GM18517 (cell line): ENCODE measurements around the gene FGL2.
"Not testable (repeated sequence)": the region's sequence is repeated elsewhere in the genome, so short reads cannot be mapped to it uniquely, and the experiment has no call there.

Source experiments
- ATAC-seq: cut with Tn5 transposase; IDR thresholded peaks from one replicate; pipeline ENCODE4 v1.9.1; 2021; ENCODE audit warnings: mild to moderate bottlenecking, moderate library complexity; ENCODE audit not compliant: unreplicated experiment

Gene FGL2, protein sequence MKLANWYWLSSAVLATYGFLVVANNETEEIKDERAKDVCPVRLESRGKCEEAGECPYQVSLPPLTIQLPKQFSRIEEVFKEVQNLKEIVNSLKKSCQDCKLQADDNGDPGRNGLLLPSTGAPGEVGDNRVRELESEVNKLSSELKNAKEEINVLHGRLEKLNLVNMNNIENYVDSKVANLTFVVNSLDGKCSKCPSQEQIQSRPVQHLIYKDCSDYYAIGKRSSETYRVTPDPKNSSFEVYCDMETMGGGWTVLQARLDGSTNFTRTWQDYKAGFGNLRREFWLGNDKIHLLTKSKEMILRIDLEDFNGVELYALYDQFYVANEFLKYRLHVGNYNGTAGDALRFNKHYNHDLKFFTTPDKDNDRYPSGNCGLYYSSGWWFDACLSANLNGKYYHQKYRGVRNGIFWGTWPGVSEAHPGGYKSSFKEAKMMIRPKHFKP

DNA sequence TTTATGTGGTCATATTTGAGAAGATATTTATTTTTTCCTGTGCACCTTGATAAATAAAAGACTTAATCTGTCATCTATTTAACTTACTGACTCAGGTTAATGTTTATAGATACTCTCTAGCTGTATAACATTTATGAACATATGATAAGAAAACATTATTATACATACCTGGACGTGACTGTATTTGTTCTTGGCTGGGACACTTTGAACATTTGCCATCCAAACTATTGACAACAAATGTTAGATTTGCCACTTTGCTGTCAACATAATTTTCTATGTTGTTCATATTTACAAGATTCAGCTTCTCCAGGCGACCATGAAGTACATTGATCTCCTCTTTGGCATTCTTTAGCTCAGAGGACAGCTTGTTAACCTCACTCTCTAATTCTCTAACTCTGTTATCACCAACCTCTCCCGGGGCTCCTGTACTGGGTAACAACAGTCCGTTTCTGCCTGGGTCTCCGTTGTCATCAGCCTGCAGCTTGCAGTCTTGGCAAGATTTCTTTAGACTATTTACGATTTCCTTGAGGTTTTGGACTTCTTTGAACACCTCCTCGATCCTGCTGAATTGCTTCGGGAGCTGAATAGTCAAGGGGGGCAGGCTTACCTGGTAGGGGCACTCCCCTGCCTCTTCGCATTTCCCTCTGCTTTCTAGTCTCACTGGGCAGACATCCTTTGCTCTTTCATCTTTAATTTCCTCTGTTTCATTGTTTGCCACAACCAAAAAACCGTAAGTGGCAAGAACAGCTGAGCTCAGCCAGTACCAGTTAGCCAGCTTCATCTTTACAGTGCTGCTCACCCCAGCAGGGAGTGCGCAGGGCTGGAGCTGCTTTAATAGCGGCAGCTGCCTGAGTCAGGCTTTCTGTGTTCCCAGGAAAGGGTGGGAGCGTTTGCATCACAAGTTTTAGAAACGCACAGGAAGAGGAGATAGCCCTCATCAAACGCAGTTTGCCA lies at the start of gene FGL2:
FGL2 (minus strand) TSS at position 807 of the 954 bp plus-strand sequence; CDS start at position 781, 26 bp downstream.
- ATAC-seq = no peak

DNA sequence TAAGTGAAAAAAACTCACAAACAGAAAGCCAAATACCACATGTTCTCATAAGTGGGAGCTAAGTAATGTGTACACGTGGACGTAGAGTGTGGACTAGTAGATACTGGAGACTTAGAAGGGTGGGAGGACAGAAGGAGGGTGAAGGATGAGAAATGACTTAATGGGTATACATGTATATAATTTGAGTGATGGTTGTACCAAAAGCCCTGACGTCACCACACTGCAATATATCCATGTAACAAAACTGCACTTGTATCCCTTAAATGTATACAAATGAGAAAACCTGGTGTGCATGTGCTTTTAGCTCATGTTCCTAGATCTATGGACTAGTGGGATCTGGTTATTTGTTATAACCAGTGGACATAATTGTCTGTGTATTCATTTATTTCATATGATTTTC lies 48.5 kb upstream of the FGL2 start:
- no peak for ATAC-seq

DNA sequence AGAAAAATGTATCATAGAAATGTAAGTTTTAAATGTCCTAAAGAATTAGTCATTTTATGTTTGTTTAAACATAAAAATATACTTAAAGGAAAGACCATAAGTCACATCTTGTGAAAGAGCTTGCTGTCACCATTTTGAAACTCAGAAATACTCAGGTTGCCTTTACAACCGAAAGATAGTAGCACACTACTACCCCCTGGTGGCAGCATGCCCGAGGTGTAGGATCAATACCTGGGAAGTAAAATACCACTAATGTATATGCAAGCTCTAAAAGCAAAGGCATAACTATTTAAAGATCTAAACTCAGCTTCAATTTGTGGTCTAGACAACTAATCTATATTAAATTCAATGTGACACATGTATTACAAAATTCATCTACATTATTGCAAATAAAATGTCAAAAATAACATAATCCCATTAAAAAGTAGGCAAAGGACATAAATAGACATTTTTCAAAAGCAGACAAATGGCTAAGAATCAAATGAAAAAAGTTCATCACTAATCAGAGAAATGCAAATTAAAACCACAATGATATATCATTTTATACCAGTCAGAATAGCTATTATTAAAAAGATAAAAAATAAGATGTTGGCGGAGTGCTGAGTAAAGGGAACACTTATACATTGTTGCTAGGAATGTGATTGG lies 47.7 kb upstream of the FGL2 start:
- ATAC-seq = peak; percentile 92

DNA sequence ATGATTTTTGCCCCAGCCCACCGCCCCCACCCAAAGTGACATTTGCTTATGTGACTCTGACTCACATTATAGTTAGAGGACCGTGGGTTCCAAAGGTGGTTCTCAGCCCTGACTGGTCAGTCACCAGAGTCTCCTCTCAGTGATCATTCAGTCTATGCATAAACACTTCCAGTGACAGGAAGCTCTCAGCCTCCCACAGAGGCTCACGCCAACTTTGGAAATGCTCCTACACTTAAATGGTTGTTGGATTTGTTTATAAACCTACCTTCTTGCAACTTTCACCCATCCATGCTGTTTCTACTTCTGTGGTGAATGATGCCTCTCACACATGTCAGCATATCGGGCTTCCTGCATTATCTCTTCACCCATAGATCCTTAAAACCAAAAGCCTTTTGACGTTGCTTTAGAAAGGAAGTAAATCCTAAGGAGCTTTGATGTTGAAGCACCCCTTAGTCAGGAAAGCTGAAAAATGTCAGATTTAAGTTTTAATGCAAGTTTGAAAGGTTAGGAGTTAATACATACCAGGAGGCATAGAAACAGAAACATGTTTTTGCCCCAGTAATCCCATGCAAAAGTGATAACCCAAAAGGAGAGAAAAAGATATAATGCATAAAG lies 46.5 kb upstream of the FGL2 start:
- no peak for ATAC-seq

DNA sequence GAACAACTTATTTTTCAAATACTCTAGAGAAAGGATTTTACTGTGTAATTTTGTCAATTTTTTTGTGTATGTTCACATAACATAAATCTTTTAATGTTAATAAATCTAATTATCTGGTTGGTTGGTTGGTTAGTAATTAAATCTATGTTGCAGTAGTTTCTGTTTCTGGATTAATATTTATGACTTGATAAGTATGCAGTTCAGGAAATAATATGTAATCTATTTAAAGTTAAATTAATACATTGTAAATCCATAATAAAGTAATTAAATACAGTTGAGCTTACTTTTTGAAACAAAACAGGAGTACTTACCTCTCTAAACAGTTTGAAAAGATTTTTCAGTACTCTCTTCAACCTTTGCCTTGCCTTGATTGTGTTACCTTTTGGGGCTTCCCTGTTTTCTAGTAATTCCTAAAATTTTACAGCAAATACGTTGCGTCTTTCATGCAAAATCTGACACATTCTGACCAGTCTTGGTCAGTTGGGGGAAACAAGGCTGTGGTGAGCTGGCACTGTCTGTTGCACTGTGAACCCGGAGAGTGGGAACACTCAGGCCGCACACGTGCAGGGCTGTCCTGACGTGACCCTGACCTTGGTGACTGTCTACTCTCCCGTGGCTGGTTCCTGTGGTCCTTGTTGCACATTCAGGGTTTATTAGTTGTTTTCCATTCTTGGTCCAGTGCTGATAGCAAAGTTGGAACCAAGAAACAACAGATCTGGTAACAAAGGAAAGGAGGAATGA lies 45.6 kb upstream of the FGL2 start:
- ATAC-seq = no peak

DNA sequence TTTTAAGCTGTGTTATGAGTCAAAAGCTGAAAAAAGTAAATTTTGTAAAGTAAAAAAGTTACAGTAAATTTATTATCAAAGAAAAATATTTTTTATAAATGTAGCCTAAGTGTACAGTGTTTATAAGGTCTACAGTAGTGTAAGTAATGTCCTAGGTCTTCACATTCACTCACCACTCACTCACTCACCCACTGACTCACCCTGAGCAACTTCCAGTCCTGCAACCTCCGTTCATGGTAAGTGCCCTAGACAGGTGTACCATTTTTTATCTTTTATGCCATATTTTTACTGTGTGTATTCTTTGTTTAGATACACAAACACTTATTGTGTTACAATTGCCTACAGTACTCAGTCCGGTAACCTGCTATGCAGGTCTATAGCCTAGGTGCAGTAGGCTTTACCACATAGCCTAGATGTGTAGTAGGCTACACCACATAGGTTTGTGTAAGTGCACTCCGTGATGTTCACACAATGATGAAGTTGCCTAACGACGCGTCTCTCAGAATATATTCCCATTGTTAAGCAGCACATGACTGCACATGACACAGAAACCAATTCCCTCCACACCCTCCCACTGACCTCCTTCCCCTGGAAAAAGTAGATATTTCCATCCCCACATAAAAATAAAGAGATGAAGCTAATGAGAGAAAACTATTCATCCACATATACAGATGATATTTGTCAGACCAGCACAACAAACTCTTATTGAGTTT lies 44.8 kb upstream of the FGL2 start:
- ATAC-seq = no peak

DNA sequence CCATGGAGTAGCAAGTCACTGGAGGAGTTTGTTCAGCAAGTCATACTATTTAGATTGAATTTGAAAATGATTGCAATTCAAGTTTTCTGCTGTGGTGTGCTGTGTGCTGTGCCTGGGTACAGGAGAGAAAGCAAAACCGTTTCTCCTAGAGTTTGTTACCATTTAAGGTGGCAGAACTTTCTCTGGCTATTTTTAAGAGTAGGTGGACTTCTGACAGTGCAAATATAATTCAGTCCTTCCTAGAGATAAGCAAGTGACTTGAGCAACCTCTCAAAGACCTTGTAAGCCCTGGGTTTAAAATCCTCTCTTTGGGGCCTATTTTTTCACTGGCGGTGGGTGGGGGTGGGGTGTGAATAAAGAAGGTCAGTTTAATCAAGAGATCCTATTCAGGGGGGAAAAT lies 42.9 kb upstream of the FGL2 start:
- no peak for ATAC-seq

DNA sequence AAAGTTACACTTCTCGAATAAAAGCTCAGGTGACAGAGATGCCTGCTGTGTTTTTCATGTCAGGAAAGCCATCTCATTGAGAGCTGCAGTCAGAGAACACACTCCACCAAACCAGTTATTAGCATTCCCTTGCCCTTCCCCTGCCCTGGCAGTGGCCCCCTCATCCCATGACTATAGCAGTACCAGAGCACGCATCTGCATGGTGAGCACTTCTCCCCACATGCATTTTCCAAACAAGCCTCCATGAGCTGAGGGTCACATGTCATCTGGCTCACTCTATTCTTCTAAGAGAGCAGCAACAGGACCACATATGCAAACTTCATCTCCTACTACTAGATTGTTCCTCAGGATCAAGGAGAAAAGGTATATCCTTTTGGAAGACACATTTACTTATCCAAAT lies 42.4 kb upstream of the FGL2 start:
- ATAC-seq = no peak

DNA sequence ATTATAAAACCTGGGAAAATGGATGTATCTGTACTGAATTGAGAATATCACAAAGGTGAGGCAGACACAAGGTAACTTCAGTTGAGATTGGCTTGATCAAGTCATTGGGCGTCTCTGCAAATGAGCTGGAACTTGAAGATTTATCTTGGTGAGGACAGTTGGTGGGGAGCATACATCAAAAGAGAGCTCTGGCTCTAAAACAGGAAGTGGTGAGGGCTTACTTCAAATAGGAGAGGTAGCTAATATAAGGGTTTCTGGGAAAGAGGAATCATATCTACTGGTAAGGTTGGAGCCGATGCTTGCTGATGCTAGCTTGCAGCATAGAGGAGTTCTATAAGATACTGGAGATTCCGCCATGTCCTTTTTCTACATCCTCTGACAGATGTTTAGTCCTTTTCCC lies 39.9 kb upstream of the FGL2 start:
- no peak for ATAC-seq

DNA sequence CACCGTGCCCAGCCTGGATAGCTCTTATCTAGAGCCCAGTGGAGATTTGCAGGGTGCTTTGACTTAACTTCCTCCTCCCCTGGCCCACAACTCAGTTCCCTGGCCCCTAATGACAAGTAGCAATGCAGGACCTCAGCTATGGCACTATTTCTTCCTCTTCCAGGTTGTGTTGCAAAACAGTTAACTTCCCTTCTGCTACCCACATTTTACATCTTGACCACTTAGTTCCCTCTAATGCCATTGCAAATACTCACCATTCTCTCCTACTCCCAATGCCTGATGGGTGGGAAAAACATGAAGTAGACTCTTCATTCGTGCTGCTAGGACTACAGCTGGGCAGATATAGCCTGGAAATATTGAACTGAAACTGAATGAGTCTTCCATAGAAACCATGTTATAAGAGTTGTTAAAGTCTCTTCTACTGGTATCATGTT lies 39.1 kb upstream of the FGL2 start:
- no peak for ATAC-seq

DNA sequence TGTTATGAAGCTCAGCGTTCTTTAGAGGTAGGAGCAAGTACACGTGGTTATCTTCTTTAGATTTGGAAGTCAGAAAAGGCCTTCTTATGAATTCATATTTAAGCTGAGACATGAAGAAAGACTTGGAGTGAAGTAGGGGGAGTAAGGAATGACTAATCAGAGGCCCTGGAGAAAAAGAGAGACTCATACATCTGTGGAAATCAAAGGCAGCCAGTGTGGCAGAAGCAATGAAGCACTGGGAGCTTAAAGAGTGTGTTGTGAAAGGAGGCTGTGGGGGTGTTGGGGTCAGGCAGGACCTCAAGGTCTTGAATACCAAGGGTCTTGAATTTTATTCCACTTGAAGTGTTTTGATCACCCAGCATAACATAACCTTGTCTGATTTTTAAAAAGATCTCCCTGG lies 35.7 kb upstream of the FGL2 start:
- no peak for ATAC-seq

DNA sequence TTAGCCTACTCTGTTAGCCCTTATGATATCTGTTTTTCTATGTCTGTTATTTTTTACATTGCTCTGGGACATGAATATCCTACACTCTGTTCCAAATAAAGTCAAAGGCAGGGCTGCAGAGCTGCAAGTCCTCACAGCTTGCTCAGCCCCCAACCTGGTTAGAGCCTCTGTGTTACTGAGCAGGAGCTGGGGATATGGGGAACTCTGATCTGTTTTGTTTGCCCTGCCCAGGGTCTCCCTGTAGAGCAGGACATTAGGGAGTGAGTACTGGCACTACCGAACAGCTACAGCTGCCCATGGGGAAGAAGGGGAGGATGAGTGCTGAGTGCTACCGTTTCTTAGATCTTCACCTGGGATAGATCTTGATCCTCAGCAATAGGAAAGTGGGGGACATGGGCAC lies 32.8 kb upstream of the FGL2 start:
- no peak for ATAC-seq

DNA sequence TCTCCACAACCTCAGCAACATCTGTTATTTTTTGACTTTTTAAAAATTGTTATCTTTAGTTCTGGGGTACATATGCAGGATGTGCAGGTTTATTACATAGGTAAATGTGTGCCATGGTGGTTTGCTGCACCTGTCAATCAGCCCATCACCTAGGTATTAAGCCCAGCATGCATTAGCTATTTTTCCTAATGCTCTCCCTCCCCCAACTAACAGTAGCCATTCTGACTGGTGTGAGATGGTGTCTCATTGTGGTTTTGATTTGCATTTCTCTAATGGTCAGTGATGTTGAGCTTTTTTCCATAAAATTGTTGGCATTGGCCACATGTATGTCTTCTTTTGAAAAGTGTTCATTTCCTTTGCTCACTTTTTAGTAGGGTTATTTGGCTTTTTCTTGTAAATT lies 29.2 kb upstream of the FGL2 start:
- not testable (repeated sequence) for ATAC-seq

DNA sequence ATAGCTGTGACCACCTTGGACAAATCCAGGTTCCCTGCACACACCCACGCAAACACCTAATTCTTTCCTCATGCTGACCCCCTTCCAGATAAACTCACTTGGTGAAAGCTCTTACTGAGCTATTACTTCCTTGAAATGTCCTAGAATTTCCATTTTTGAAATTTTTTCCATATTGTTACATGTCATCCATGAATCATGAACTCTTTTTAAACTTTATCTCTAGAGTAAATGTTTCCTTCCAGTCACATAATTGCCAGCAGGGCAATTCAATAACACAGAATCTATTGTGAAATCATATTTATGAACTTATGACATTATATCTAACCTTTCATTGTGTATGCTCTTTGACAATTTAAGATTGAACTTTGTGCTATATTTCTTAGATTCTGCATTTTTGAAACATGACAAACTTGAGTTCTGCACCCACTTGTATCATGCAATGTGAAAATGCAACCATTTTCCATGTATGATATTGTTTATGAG lies 26.8 kb upstream of the FGL2 start:
- no peak for ATAC-seq

DNA sequence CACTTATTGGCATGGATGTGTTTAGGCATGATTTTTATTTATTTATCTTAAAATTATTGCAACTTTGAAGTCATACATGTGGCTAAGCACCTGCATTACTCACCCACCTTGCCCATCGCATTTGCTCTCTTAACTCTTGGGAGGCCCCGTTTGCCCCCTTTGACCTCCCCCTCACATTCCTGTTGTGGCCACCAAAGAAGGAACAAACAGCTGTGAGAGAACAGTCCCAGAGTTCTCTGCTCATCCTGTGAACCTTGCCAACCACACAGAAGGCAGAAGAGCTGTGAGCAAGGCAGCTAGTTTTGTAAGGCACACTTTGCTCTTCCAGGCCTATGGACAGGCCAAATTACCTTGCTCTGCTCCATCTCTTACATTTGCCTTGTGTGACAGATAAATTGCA lies 23.6 kb upstream of the FGL2 start:
- no peak for ATAC-seq

DNA sequence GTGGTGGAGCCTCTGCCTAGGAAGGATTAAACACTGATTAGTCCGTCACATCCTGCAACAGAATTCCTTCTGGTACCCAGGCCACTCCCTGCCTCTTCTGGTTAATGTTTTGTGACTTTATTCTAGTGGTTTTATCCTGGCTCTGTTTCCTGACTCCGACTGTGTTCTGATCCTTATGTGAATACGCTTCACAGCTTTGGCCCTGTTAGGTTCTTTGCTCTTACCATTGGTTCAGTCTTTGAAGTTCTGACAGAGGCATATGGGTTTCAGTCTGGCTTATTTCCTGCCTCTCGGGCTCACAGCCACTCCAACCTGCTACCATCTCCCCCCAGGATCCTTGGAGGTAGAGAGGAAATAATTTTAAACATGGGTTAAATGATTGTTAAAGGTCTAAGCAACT lies 23.2 kb upstream of the FGL2 start:
- ATAC-seq = no peak

DNA sequence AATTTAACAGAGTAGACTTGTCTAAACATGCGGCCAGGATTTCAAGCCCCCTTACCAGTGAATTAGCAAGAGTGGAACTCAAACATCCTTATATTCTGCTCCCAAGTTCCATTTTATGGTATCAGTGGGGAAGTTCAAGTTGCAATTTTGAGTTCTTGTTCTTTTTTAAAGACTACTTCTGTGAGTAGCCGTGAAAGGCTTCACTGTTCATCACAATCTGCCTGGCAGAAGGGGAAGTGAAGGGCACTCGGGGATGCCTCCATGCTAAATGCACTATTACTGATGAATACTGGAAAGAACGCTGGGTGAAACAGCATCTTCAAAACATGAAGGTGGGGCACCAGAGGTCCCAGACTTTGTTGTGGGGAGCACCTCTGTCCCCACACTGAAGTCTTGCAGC lies 22.4 kb upstream of the FGL2 start:
- no peak for ATAC-seq

DNA sequence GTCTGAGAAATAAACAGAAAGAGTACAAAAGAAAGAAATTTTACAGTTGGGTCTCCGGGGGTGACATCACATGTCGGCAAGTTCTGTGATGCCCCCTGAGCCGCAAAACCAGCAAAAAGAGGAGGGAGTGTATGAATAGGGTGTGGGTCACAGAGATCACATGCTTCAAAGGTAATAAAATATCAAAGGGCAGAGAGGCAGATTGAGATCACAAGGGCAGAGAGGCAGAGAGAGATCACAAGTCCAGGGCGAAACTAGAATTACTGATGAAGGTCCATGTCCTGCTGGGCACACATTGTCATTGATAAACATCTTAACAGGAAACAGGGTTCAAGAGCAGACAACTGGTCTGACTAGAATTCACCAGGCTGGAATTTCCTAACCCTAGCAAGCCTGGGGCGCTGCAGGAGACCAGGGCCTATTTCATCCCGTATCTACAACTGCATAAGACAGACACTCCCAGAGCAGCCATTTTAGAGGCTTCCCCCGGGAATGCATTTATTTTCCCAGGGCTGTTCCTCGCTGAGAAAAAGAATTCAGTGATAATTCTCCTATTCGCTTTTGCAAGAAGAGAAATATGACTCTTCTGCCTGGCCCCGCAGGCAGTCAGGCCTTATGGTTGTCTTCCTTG lies 20.2 kb upstream of the FGL2 start:
- not testable (repeated sequence) for ATAC-seq
